A549 (cell line): ENCODE measurements around the gene CCL7. TPM values are rescaled to one million over a fixed set of nuclear protein-coding genes. Genes with fewer than 3 reads are reported as not detected.

Experiments
- ATAC-seq, 2 experiments: fragments of 200-7000 bp in 1 of 2; fragments of >200 bp in 1 of 2; cut with Nextera tagmentation in 1 of 2; cut with Tn5 transposase in 1 of 2; 3 replicates each; pipeline versions ENCODE4 v1.8.0 to v1.9.1; 2018 to 2020; ENCODE audit warnings: mild to moderate bottlenecking in 1 of 2, moderate library complexity in 1 of 2
- CTCF ChIA-PET: fragments of 300-600 bp; sonication (Branson Sonifier 250); formaldehyde crosslinking; extraction: SDS; loops from one replicate; lab custom pipeline; 2021; ENCODE audit warnings: antibody characterized with exemption, inconsistent platforms; lab: Yijun Ruan, JAX
- POLR2A ChIA-PET: fragments of 350-600 bp; formaldehyde crosslinking; extraction: SDS; loops from one replicate; lab custom pipeline; 2021; ENCODE audit warnings: antibody characterized with exemption, inconsistent platforms; lab: Yijun Ruan, JAX
- DNase-seq, 2 experiments: peaks; one replicate each; pipeline versions ENCODE4 v3.0.0 to v3.0.0-alpha.2; 2011 to 2016; ENCODE audit warnings: low read depth in 1 of 2, low spot score in 1 of 2
- FAIRE-seq: peaks from 2 replicates; lab custom pipeline; 2011; peaks lifted over from hg19 to GRCh38; lab: Jason Lieb, UNC
- H3K27ac ChIP-seq, 2 experiments: fragments of >200 bp; sonication (Bioruptor Twin); formaldehyde crosslinking; 3 replicates each; pipeline ENCODE4 v1.5.1; 2016 to 2017
- H3K4me1 ChIP-seq: fragments of >200 bp; sonication (Bioruptor Twin); formaldehyde crosslinking; 3 replicates; pipeline ENCODE4 v1.6.1; 2016
- H3K4me2 ChIP-seq: fragments of >200 bp; sonication (Bioruptor Twin); formaldehyde crosslinking; 3 replicates; pipeline ENCODE4 v1.6.1; 2016
- H3K4me3 ChIP-seq: fragments of >200 bp; sonication (Bioruptor Twin); formaldehyde crosslinking; 3 replicates; pipeline ENCODE4 v1.5.1; 2016
- H3K9me3 ChIP-seq: fragments of >200 bp; sonication (Bioruptor Twin); formaldehyde crosslinking; 3 replicates; pipeline ENCODE4 v1.6.1; 2016
- CBX8 ChIP-seq: fragments of 200-600 bp; sonication (generic); IDR thresholded peaks from 2 replicates; pipeline ENCODE4 v1.6.1; 2016
- CEBPB ChIP-seq, 2 experiments: fragments of >200 bp in 1 of 2; sonication (Bioruptor Twin) in 1 of 2; formaldehyde crosslinking in 1 of 2; IDR thresholded peaks; 2 replicates each; pipeline ENCODE4 v1.6.1; 2012 to 2016
- CHD4 ChIP-seq: fragments of 200-600 bp; sonication (generic); IDR thresholded peaks from 2 replicates; pipeline ENCODE4 v1.6.1; 2016; ENCODE audit warnings: antibody characterized with exemption, mild to moderate bottlenecking, borderline replicate concordance
- EHMT2 ChIP-seq: fragments of 200-600 bp; sonication (generic); IDR thresholded peaks from 2 replicates; pipeline ENCODE4 v1.6.1; 2016; ENCODE audit warnings: antibody characterized with exemption, low read depth, mild to moderate bottlenecking, moderate library complexity
- EP300 ChIP-seq, 2 experiments: fragments of >200 bp; sonication (Bioruptor Twin); formaldehyde crosslinking; IDR thresholded peaks; 2 replicates in 1 of 2; 3 replicates in 1 of 2; pipeline ENCODE4 v1.6.1; 2016 to 2017
- ESRRA ChIP-seq: fragments of 150-350 bp; IDR thresholded peaks from 2 replicates; pipeline ENCODE4 v1.6.1; 2014; ENCODE audit warnings: mild to moderate bottlenecking, low read length, borderline replicate concordance
- HEYL ChIP-seq: fragments of 250-450 bp; sonication (Bioruptor Pico); IDR thresholded peaks from 2 replicates; pipeline ENCODE4 v1.8.0; 2021; ENCODE audit warnings: mild to moderate bottlenecking, moderate library complexity
- HOXB13 ChIP-seq: fragments of 250-450 bp; sonication (Bioruptor Pico); IDR thresholded peaks from 2 replicates; pipeline ENCODE4 v1.5.0; 2020; ENCODE audit warnings: low read depth, mild to moderate bottlenecking, moderate library complexity
- HOXB5 ChIP-seq: fragments of 250-450 bp; sonication (Bioruptor Pico); IDR thresholded peaks from 2 replicates; pipeline ENCODE4 v1.5.0; 2020; ENCODE audit warnings: mild to moderate bottlenecking, moderate library complexity
- MAFK ChIP-seq: fragments of 450-650 bp; IDR thresholded peaks from 2 replicates; pipeline ENCODE4 v1.6.1; 2014; ENCODE audit not compliant: partially characterized antibody
- NFE2L2 ChIP-seq: fragments of 150-350 bp; conservative IDR thresholded peaks from 2 replicates; pipeline ENCODE4 v1.6.1; 2014; ENCODE audit warnings: low read length
- NR3C1 ChIP-seq: fragments of >200 bp; sonication (Bioruptor Twin); formaldehyde crosslinking; IDR thresholded peaks from 3 replicates; pipeline ENCODE4 v1.6.1; 2017
- POLR2A ChIP-seq: IDR thresholded peaks from 2 replicates; pipeline ENCODE4 v1.6.1; 2012; ENCODE audit warnings: mild to moderate bottlenecking, low read length
- POLR2AphosphoS2 ChIP-seq: conservative IDR thresholded peaks from 2 replicates; pipeline ENCODE4 v1.6.1; 2012; ENCODE audit warnings: low read length, improper control_type of control experiment, inconsistent platforms
- RARB ChIP-seq: fragments of 250-450 bp; sonication (Bioruptor Pico); IDR thresholded peaks from 2 replicates; pipeline ENCODE4 v1.8.0; 2021; ENCODE audit warnings: mild to moderate bottlenecking, moderate library complexity
- ZFP36 ChIP-seq: fragments of 450-650 bp; IDR thresholded peaks from 2 replicates; pipeline ENCODE4 v1.6.1; 2014; ENCODE audit warnings: borderline replicate concordance; ENCODE audit not compliant: partially characterized antibody
- WGBS: methylation state at CpG from one replicate; pipeline ENCODE4 v1.1.6; 2017; ENCODE audit errors: missing lambda C conversion rate; 5-methylcytosine and 5-hydroxymethylcytosine counted together
- polyA plus RNA-seq, 4 experiments: library from polyadenylated mRNA; depleted of rRNA in 3 of 4; stranded (reverse); fragments of >200 nt; fragmentation: RNase III in 1 of 4; extraction: RNeasy Plus Mini Kit Qiagen cat#74134 plus additional on column Dnase treatment in 1 of 4; gene quantifications; 2 replicates in 3 of 4; 3 replicates in 1 of 4; pipeline ENCODE4 v1.2.3, GENCODE V29; 2011 to 2017
- TF ChIP-seq, protein P1 (sequence below): fragments of >200 bp; sonication (Bioruptor Twin); formaldehyde crosslinking; IDR thresholded peaks from 3 replicates; pipeline ENCODE4 v1.5.1; 2016
- TF ChIP-seq, protein P2 (sequence below): fragments of 200-600 bp; sonication (generic); IDR thresholded peaks from 2 replicates; pipeline ENCODE4 v1.6.1; 2016; ENCODE audit warnings: antibody characterized with exemption, mild to moderate bottlenecking, moderate library complexity
- TF ChIP-seq, protein P3 (sequence below): fragments of 450-650 bp; IDR thresholded peaks from 2 replicates; pipeline ENCODE4 v1.6.1; 2014; ENCODE audit warnings: antibody characterized with exemption

Gene CCL7
- polyA plus RNA-seq, 2 of the 4 experiments (the other 2 are of a cell fraction) = 0.17 TPM; not detected in 1

DNA sequence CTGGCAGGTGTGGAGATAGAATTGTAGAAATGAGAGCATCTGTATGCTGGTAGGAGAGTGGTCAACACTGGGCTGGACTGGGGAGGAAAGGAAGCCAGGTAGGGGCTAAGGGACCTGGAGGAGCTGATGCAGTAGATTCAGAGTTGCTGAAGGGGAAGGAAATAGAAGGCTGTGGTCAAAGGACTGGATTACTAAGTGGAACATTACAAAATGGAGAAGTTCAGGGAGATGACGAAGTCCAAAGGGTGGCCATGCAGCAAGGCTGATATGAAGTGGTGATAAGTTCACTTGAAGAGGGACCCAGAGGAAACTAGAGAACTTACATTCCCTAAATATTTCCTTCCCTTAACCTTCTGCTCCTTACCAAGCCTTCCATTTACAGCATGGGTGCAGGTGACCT is 23.6 kb upstream of the CCL7 start:
- CTCF ChIA-PET = interaction anchor here (1.3 to 1.4 kb wide), 2 partner anchors 42 to 115 kb away, joined by 3 read pairs; no protein-coding TSS in a partner anchor
- FAIRE-seq = no peak
- H3K4me3 ChIP-seq = no peak overlapping the region
- H3K4me2 ChIP-seq = no peak overlapping the region
- TF ChIP-seq MAFK = no peak
- no peak for TF ChIP-seq HEYL (CRISPR knock-in tag)
- no peak for TF ChIP-seq CBX8
- TF ChIP-seq POLR2A = no peak
- no peak for TF ChIP-seq POLR2AphosphoS2
- TF ChIP-seq NFE2L2 = no peak
- TF ChIP-seq CEBPB (IDR thresholded peaks at IDR 0.05) = no peak
- no peak for TF ChIP-seq CHD4
- TF ChIP-seq, protein P1, sequence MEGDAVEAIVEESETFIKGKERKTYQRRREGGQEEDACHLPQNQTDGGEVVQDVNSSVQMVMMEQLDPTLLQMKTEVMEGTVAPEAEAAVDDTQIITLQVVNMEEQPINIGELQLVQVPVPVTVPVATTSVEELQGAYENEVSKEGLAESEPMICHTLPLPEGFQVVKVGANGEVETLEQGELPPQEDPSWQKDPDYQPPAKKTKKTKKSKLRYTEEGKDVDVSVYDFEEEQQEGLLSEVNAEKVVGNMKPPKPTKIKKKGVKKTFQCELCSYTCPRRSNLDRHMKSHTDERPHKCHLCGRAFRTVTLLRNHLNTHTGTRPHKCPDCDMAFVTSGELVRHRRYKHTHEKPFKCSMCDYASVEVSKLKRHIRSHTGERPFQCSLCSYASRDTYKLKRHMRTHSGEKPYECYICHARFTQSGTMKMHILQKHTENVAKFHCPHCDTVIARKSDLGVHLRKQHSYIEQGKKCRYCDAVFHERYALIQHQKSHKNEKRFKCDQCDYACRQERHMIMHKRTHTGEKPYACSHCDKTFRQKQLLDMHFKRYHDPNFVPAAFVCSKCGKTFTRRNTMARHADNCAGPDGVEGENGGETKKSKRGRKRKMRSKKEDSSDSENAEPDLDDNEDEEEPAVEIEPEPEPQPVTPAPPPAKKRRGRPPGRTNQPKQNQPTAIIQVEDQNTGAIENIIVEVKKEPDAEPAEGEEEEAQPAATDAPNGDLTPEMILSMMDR = no peak
- no peak for TF ChIP-seq ZFP36
- TF ChIP-seq EHMT2 = no peak
- no peak for TF ChIP-seq HOXB13 (CRISPR knock-in tag)
- no peak for TF ChIP-seq NR3C1
- TF ChIP-seq, all 56 proteins: peak for 0
- no peaks in the 10 kb centered on the region for H3K9me3 ChIP-seq
- POLR2A ChIA-PET = no interaction called here
- 96% methylated on average over 1 of the region's 1 CpG for WGBS
- H3K27ac ChIP-seq = no peak overlapping the region; a peak in 1 of 6 replicates
- no peak for DNase-seq
- H3K4me1 ChIP-seq = peaks cover 37% of the 10 kb centered on the region
- ATAC-seq = no peak

DNA sequence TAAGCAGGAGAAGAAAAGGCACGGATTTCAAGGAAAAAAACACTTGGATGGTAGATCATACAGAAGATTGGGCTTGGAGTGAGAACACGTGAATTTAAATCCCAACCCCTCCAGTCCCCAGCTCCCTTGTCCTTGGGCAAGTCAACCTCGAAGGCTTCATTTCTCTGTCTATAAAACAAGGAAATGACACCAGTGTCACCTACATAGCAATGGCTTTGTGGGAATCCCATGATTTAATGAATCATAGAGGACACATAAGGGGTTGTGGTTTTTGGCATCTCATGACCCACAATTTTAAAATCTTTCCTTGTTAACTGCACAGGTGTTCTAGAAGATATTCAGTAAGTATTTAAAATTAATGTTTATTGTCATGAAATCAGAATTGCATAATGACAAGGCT is 23.1 kb upstream of the CCL7 start:
- Histone ChIP-seq H3K27ac (no peak overlapping the region), H3K4me2 (no peak overlapping the region), H3K4me3 (no peak overlapping the region), H3K9me3 (no peaks in the 10 kb centered on the region), H3K4me1 (peaks cover 41% of the 10 kb centered on the region)
- FAIRE-seq (no peak), DNase-seq (no peak), ATAC-seq (no peak)
- WGBS = 78% methylated on average over 3 of the region's 3 CpGs
- ChIA-PET CTCF (interaction anchor here (1.3 to 1.4 kb wide), 2 partner anchors 43 to 114 kb away, joined by 3 read pairs; no protein-coding TSS in a partner anchor), POLR2A (no interaction called here)
- TF ChIP-seq EP300 (IDR thresholded peaks at IDR 0.05) (no peak), ESRRA (no peak), HOXB5 (CRISPR knock-in tag) (no peak), RARB (CRISPR knock-in tag) (no peak)
- TF ChIP-seq, protein P2, sequence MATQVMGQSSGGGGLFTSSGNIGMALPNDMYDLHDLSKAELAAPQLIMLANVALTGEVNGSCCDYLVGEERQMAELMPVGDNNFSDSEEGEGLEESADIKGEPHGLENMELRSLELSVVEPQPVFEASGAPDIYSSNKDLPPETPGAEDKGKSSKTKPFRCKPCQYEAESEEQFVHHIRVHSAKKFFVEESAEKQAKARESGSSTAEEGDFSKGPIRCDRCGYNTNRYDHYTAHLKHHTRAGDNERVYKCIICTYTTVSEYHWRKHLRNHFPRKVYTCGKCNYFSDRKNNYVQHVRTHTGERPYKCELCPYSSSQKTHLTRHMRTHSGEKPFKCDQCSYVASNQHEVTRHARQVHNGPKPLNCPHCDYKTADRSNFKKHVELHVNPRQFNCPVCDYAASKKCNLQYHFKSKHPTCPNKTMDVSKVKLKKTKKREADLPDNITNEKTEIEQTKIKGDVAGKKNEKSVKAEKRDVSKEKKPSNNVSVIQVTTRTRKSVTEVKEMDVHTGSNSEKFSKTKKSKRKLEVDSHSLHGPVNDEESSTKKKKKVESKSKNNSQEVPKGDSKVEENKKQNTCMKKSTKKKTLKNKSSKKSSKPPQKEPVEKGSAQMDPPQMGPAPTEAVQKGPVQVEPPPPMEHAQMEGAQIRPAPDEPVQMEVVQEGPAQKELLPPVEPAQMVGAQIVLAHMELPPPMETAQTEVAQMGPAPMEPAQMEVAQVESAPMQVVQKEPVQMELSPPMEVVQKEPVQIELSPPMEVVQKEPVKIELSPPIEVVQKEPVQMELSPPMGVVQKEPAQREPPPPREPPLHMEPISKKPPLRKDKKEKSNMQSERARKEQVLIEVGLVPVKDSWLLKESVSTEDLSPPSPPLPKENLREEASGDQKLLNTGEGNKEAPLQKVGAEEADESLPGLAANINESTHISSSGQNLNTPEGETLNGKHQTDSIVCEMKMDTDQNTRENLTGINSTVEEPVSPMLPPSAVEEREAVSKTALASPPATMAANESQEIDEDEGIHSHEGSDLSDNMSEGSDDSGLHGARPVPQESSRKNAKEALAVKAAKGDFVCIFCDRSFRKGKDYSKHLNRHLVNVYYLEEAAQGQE = no peak
- TF ChIP-seq, protein P3, sequence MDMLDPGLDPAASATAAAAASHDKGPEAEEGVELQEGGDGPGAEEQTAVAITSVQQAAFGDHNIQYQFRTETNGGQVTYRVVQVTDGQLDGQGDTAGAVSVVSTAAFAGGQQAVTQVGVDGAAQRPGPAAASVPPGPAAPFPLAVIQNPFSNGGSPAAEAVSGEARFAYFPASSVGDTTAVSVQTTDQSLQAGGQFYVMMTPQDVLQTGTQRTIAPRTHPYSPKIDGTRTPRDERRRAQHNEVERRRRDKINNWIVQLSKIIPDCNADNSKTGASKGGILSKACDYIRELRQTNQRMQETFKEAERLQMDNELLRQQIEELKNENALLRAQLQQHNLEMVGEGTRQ = no peak
